Activated naive CD4-positive, alpha-beta T cell treated with anti-CD3 and anti-CD28 coated beads, Interleukin-2, amount 50 U/mL, for 72 hours (primary cell): ENCODE results near the gene CEP250. TPM values are rescaled to one million over a fixed set of nuclear protein-coding genes. Genes with fewer than 3 reads are reported as not detected.
"Not testable (repeated sequence)": the region's sequence is repeated elsewhere in the genome, so short reads cannot be mapped to it uniquely, and the experiment has no call there.

Experiments used
- ATAC-seq, 2 donors: fragments of 150-1000 bp; cut with Tn5 transposase; 2 replicates each; pipeline ENCODE4 v1.10.0; 2021; ENCODE audit warnings: mild to moderate bottlenecking in 2 of 2, moderate library complexity in 2 of 2
- DNase-seq, 2 donors: peaks; one replicate each; pipeline ENCODE4 v3.0.0; 2021 to 2022; ENCODE audit warnings: low spot score in 2 of 2
- H3K27ac Mint-ChIP-seq, 2 donors: one replicate each; pipeline ENCODE4 v1.8.0; 2022; ENCODE audit warnings: mild to moderate bottlenecking in 2 of 2, mixed read lengths in 2 of 2
- H3K36me3 Mint-ChIP-seq, 2 donors: one replicate each; pipeline ENCODE4 v1.8.0; 2022; ENCODE audit warnings: mixed read lengths in 2 of 2
- H3K9me3 Mint-ChIP-seq, 2 donors: one replicate each; pipeline ENCODE4 v1.8.0; 2022; ENCODE audit warnings: mixed read lengths in 2 of 2
- total RNA-seq, 2 donors: library from RNA; stranded (reverse); gene quantifications; one replicate each; pipeline ENCODE4 v1.2.3, GENCODE V29; 2022

The CEP250 gene
- total RNA-seq, 2 donors from 2014 or later, result 62.5 to 74.7 TPM

DNA sequence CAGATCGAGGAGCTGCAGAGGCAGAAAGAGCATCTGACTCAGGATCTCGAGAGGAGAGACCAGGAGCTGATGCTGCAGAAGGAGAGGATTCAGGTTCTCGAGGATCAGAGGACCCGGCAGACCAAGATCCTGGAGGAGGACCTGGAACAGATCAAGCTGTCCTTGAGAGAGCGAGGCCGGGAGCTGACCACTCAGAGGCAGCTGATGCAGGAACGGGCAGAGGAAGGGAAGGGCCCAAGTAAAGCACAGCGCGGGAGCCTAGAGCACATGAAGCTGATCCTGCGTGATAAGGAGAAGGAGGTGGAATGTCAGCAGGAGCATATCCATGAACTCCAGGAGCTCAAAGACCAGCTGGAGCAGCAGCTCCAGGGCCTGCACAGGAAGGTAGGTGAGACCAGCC, 47.9 kb downstream of the CEP250 start:
- peaks cover 26 to 40% of the 10 kb centered on the region in 2 donors for H3K36me3 Mint-ChIP-seq
- H3K9me3 Mint-ChIP-seq, result no peaks in the 10 kb centered on the region
- no peak for DNase-seq
- ATAC-seq, result no peak
- H3K27ac Mint-ChIP-seq, result peak overlapping the region; percentile 73 to 81

DNA sequence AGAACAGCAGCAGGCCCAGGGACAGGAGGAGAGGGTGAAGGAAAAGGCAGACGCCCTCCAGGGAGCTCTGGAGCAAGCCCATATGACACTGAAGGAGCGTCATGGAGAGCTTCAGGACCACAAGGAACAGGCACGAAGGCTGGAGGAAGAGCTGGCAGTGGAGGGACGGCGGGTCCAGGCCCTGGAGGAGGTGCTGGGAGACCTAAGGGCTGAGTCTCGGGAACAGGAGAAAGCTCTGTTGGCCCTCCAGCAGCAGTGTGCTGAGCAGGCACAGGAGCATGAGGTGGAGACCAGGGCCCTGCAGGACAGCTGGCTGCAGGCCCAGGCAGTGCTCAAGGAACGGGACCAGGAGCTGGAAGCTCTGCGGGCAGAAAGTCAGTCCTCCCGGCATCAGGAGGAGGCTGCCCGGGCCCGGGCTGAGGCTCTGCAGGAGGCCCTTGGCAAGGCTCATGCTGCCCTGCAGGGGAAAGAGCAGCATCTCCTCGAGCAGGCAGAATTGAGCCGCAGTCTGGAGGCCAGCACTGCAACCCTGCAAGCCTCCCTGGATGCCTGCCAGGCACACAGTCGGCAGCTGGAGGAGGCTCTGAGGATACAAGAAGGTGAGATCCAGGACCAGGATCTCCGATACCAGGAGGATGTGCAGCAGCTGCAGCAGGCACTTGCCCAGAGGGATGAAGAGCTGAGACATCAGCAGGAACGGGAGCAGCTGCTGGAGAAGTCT, 48.6 kb downstream of the CEP250 start:
- DNase-seq (no peak), ATAC-seq (no peak)
- Mint-ChIP-seq H3K36me3 (peaks cover 26 to 40% of the 10 kb centered on the region in 2 donors), H3K9me3 (no peaks in the 10 kb centered on the region), H3K27ac (peak overlapping the region; percentile 73 to 79)

DNA sequence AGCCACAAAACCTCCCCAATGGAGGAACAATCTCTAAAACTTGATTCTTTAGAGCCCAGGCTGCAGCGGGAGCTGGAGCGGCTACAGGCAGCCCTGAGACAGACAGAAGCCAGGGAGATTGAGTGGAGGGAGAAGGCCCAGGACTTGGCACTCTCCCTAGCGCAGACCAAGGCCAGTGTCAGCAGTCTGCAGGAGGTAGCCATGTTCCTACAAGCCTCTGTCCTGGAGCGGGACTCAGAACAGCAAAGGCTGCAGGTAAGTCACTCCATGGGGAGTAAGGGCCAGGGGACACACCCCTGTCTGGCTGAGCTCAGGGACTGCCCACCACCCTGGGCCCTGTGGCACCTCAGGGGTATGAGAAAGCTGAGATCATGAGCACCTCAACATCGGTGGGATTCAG, 49.4 kb downstream of the CEP250 start:
- Mint-ChIP-seq H3K9me3 (no peaks in the 10 kb centered on the region), H3K36me3 (peaks cover 20 to 35% of the 10 kb centered on the region in 2 donors), H3K27ac (peak overlapping the region; percentile 73 to 79)
- DNase-seq (no peak), ATAC-seq (no peak)

DNA sequence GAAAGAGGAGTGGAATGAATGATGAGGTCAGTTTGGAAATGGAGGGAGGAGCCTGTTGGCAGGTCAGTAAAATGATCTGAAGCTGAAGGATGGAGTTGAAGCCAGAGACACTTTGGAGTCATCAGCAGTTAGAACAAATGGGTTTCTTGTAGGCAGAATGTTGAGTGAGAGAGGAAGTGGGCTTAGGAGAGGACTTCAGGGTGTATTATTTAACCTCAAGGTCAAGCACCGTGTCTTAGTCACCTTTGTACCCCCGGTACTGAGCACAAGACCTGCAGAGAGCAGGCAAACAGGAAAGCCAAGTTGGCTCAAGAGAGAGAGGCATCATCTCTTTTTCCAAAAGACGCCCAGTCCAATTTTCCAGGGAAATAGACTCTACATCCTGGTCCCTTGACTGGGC, 50.8 kb downstream of the CEP250 start:
- Mint-ChIP-seq H3K27ac (peak overlapping the region; percentile 6 to 73), H3K9me3 (no peaks in the 10 kb centered on the region), H3K36me3 (peaks cover 19 to 31% of the 10 kb centered on the region in 2 donors)
- DNase-seq (no peak), ATAC-seq (no peak)

DNA sequence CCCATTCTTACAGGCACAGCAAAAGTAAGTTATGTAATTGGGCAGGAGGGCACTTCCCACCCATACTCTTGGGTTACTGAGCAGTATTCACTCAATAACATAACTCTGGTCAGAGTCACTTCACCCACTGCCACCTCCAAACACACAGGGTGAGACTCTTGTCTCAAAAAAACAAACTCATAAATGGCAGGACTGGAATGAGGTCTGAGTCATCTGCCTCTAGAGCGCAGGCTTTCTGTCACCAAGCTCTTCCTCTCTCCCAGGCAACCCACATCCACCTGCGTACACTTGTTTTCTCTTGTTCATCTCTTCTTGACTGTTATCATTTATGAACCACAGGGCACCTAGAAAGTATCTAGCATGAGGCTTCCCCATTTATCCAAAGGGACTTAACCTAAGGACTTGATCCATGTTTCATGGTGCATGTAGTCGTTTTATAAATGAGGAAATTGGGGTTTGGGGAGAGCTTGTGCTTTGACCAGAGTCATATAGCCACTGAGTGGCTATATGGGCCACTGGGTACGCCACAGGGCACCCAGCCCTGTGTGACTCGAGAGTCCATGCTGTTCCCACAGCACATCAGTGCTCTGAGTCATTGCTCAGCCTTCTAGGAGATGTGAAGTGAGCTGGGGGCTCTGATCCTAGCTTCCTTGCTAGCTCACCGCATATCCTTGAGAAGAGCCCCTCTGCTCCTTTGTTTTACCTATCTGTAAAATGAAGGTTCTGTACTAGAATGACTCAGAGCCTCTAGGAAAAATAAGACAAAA, 51.7 kb downstream of the CEP250 start:
- Mint-ChIP-seq H3K9me3 (no peaks in the 10 kb centered on the region), H3K36me3 (peaks cover 16 to 27% of the 10 kb centered on the region in 2 donors), H3K27ac (peak overlapping the region; percentile 73 to 77)
- DNase-seq (no peak), ATAC-seq (peak; percentile 74 to 78)

DNA sequence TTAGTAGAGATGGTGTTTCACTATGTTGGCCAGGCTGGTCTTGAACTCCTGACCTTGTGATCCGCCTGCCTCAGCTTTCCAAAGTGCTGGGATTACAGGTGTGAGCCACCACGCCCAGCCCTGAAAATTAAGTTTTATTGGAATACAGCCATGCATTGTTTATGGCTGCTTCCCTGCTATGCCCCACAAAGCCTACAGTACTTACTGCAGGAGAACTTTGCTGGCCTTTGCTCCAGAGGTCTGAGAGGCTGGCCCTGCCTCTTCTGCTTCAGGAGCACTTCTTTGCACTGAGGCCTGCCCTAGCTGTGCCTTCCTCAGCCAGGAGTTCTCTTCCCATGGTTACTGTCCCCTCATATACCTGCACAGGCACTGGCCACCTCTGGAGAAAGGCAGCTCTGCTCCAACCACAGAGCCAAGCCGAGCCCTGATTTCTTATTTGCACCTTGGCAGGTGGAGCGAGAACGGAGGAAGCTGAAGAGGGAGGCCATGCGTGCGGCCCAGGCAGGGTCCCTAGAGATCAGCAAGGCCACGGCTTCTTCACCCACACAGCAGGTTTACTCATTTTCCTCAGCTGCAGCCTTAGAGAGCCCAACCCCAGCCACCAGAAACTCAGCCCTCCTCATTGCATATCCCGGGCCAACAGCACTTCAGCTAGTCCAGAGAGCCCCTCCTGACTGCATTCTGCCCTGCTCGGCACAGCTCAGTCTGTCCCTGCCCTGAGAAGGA, 53.3 kb downstream of the CEP250 start:
- Mint-ChIP-seq H3K36me3 (peaks cover under 1 to 11% of the 10 kb centered on the region in 2 donors), H3K27ac (no peak overlapping the region), H3K9me3 (no peaks in the 10 kb centered on the region)
- DNase-seq (no peak), ATAC-seq (no peak)

DNA sequence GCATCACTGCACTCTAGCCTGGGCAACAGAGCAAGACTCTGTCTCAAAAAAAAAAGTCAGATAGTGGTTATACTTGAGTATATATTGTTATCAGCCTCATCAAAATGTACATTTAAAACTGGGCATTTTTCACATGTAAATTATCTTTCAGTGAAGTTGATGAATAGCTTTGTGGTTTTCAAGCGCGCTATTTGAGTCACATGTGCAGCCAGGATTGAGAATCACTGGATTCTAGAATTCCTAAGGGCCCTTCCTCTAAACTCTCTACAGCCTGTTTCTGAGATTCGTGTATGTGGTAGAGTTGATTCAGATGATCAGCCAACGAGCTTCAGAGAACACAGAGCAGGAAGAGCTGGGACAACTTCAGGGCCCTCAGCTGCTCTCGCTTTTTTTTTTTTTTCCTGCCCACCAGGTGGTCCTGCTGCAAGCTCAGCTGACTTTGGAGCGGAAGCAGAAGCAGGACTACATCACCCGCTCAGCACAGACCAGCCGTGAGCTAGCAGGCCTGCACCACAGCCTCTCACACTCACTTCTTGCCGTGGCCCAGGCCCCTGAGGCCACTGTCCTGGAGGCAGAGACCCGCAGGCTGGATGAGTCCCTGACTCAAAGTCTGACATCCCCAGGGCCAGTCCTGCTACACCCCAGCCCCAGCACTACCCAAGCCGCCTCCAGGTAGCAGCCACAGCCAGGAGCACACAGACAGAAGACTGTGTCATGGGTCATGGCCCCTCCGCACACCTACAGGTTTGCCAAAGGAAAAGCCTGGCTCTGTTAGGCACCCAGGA, 55.7 kb downstream of the CEP250 start:
- H3K27ac Mint-ChIP-seq, result peak overlapping the region in 1 of 2 donors; percentile 49
- DNase-seq (no peak), ATAC-seq (no peak)
- H3K9me3 Mint-ChIP-seq, result no peaks in the 10 kb centered on the region
- H3K36me3 Mint-ChIP-seq, result no peaks in the 10 kb centered on the region

DNA sequence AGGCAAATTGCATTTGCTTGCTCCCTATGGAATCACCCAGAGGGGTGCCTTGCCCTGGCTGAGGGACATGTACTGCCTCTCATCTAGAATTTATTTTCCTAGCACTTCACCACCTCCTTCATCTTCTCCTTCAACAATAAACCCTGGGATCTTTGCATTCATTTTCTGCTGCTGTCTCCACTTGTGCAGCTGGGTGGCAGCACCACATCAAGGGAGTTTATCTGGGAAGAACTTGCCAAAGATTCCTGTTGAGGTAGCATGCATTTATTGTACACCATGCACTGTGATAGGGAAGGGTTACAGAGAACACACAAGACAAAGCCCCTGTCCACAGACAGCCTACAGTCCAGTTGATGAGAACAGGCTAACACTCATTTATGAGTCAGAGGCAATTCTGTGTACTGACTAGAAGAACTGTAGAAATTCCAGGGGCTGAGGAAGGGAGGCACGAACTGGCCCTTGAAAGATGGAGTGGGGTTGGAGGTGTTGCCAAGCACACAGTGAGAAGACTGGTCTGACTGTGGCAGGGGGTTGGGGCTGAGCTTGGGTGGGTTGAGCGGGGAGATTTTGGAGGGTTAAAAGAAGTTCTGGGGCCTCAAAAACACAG, 56.5 kb downstream of the CEP250 start:
- peak overlapping the region in 1 of 2 donors; percentile 49 for H3K27ac Mint-ChIP-seq

DNA sequence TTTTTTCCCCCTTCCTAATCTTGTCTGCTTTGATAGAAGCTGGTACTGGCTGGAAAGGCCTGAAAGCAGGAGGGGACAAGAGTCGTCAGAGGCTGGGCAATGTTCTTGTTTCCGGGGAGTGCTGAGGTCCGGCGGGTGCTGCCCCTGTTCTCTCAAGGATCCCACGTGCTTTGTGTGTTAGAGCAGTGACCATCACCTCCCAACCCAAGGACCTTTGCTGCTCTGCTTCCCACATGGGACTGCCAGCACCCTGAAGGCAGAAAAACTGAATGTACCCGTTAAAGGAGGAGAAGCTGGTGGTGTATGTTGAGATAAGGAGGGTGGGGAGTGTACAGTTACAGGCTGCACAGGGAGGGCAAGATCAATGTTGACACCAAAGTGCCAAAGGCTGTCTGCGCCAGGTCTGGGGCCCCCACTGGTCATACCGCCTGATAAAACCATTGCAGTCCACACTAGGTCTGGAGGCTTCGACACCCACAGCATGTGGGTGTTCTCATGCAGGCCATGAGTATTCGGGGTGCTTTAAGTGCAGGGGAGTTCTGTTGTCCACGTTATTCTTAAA, 59.1 kb downstream of the CEP250 start:
- Mint-ChIP-seq H3K36me3 (no peaks in the 10 kb centered on the region), H3K9me3 (no peaks in the 10 kb centered on the region), H3K27ac (peak overlapping the region in 1 of 2 donors; percentile 90)
- no peak for ATAC-seq
- DNase-seq, result no peak

More for the DNA sequence above, 56.5 kb downstream of the CEP250 start:
- H3K9me3 Mint-ChIP-seq, result no peaks in the 10 kb centered on the region
- no peaks in the 10 kb centered on the region for H3K36me3 Mint-ChIP-seq
- ATAC-seq (no peak), DNase-seq (no peak)

DNA sequence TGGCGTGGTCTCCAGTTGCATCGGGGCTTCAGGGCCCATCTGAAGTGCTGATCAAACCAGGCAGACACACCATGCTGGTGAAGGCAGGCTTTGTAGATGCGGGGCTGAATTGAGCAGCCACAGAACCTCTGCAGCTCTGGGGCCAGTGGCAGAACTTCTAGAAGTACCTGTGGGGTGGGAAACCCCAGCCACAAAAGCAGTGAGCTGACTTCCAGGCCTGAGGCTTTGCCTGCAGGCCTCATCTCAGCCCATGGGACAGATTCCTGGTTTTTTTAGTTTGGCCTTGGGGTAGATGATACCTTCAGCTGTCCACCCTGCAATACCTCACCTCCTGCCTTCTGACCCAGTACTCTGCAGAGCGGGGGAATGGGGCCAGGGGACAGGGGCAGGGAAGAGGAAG, 59.9 kb downstream of the CEP250 start:
- ATAC-seq (no peak), DNase-seq (no peak)
- peak overlapping the region in 1 of 2 donors; percentile 35 for H3K27ac Mint-ChIP-seq
- H3K9me3 Mint-ChIP-seq, result no peaks in the 10 kb centered on the region
- no peaks in the 10 kb centered on the region for H3K36me3 Mint-ChIP-seq

DNA sequence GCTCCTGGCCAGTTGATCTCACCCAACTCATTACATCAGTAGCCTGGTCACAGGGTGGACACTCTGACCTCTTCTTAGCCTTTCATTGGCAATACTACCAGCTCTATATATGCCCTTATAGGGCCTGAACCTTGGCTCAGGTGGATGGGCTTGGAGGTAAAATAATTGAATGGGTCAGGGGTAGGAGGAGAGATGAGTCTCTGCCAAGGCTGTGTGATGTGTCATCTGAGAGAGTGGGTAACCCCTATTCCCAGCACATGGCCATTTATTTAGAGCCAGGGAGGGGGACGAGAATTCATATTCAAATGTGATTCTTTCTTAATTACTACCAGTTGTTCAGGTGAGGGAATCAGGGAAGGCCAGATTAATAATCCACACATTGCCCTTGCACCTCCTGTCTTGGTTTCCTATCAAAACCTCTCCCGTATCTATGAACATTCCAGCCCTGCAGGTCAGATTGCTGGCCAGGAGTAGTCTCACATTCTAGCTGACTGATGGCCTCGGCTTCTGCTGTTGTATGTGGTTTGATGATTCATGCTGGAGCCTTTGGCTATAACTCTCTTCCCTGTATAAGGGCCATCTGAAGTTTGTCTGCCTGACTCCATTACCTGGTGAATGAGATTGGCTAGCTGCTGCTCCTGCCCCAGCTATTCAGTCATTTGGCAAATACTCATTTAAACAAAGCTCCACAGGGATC, 60.7 kb downstream of the CEP250 start:
- DNase-seq (no peak), ATAC-seq (peak; percentile 22 to 25)
- no peaks in the 10 kb centered on the region for H3K9me3 Mint-ChIP-seq
- peak overlapping the region; percentile 35 to 65 for H3K27ac Mint-ChIP-seq
- no peaks in the 10 kb centered on the region for H3K36me3 Mint-ChIP-seq

DNA sequence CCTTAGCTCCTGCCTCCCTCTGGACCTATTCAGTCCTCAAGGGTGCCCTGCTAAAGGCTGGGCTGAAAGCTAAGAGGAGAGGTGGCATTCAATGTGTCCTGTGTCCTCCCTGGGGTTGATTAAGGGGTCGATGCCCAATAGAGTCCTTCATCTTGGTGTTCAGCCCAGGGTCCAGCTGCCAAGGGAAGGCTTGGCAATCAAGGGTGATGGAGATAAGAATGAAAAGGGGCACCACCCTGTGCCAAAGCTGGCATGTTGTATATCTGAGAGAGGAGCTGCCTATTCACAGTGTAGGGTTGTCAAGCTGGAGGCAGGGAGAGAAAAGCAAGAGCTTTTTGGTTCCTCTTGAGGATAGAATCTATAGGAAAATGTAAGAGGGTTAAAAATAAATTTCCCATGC, 61.7 kb downstream of the CEP250 start:
- H3K27ac Mint-ChIP-seq, result peak overlapping the region in 1 of 2 donors; percentile 16
- no peaks in the 10 kb centered on the region for H3K9me3 Mint-ChIP-seq
- ATAC-seq (no peak), DNase-seq (no peak)
- no peaks in the 10 kb centered on the region for H3K36me3 Mint-ChIP-seq

DNA sequence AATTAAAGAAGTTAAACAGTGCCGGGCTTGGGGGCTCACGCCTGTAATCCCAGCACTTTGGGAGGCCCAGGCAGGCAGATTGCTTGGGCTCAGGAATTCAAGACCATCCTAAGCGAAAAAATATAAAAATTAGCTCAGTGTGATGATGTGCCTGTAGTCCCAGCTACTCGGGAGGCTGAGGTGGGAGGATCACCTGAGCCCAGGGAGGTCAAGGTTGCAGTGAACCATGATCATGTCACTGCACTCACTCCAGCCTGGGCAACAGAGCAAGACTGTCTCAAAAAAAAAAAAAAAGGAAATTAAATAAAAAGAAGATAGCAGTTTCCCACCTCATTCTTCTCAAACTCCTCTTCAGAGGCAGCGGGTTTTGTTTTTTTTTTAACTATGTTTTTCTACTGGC, 62.4 kb downstream of the CEP250 start:
- not testable (repeated sequence) for H3K36me3 Mint-ChIP-seq, ATAC-seq, H3K27ac Mint-ChIP-seq, DNase-seq, H3K9me3 Mint-ChIP-seq

DNA sequence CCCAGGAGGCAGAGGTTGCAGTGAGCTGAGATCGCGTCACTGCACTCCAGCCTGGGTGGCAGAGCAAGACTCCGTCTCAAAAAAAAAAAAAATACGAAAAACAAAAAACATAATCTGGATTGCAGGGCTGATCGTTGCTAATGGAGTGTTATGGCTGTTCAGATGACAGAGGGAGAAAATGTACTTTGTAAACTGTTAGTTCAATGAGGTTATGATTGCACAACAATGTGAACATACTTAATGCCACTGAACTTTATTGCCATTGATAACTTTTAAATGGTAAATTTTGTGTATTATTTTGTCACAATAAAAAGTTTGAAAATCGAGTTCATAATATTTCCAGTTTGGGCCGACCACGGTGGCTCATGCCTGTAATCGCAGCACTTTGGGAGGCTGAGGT, 63.6 kb downstream of the CEP250 start:
- no peak for DNase-seq
- H3K36me3 Mint-ChIP-seq, result no peaks in the 10 kb centered on the region
- H3K9me3 Mint-ChIP-seq, result no peaks in the 10 kb centered on the region
- no peak overlapping the region for H3K27ac Mint-ChIP-seq
- ATAC-seq, result no peak

DNA sequence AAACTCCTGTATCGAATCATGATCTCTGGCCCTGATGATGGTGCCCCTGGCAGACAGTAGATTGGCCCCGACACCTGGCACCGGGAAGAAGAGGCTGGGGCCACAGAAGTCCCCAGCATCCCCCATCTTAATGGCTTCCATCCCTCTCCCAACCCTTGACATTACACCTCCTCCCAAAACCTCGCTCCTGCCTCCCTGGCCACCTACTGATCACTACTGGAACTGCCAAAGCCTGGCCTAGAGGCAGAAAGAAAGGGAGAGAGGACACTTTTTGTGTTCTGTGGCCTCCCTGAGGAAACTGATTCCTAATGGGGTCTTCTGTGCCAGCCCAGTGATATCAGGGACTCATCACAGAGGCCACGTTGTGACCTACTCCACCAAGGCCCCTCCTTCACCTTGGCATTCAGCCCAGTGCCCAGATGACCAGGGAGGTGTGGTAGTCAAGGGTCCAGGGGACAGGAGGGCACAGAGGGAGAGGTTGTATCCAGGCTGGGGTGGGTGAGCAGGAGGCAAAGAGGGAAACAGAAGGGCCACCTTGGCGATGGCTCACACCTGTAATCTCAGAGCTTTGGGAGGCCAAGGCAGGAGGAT, 68.0 kb downstream of the CEP250 start:
- DNase-seq (peak in 1 of 2 donors; percentile 34), ATAC-seq (peak in 1 of 2 donors; percentile 61)
- no peak overlapping the region for H3K27ac Mint-ChIP-seq
- H3K9me3 Mint-ChIP-seq, result no peaks in the 10 kb centered on the region
- H3K36me3 Mint-ChIP-seq, result no peaks in the 10 kb centered on the region
